DND-41 (cell line): ENCODE results near the gene ACTL6B.

ENCODE experiments used
- CTCF ChIP-seq: IDR thresholded peaks from 2 replicates; pipeline ENCODE4 v1.5.1; 2012; ENCODE audit warnings: borderline replicate concordance, low read length, moderate library complexity, mild to moderate bottlenecking; ENCODE audit not compliant: poor library complexity, severe bottlenecking; ENCODE audit errors: extremely low read depth
- EZH2 ChIP-seq: IDR thresholded peaks from 3 replicates; pipeline ENCODE4 v1.6.1; 2012; ENCODE audit warnings: borderline replicate concordance, low read depth, mild to moderate bottlenecking, moderate library complexity, low read length, inconsistent platforms; ENCODE audit not compliant: severe bottlenecking

- TF ChIP-seq CTCF (no peak), EZH2 (no peak)
Measured at GRCh38 chr7:100682228-100682741, 26.0 kb upstream of the ACTL6B start.
